HG02938 (cell line): ENCODE measurements around the gene AIFM2.

ENCODE experiments used
- ATAC-seq: cut with Tn5 transposase; IDR thresholded peaks from one replicate; pipeline ENCODE4 v1.9.1; 2021; ENCODE audit warnings: mild to moderate bottlenecking, moderate library complexity; ENCODE audit not compliant: unreplicated experiment

AIFM2 gene

GRCh38 chr10:70063418-70064098 is 69.1 kb downstream of the AIFM2 start:
- no peak for ATAC-seq
